HEK293 (cell line): ENCODE measurements around the gene FLACC1.

ENCODE experiments used
- CTCF ChIA-PET: fragments of 350-600 bp; formaldehyde crosslinking; extraction: SDS; loops from one replicate; lab custom pipeline; 2021; ENCODE audit warnings: antibody characterized with exemption; lab: Yijun Ruan, JAX
- POLR2A ChIA-PET: fragments of 300-600 bp; formaldehyde crosslinking; extraction: SDS; loops from one replicate; lab custom pipeline; 2020; ENCODE audit warnings: antibody characterized with exemption, inconsistent platforms; lab: Yijun Ruan, JAX
- H3K27ac ChIP-seq: fragments of 200-500 bp; sonication (Bioruptor generic); 2 replicates; pipeline ENCODE4 v1.5.1; 2014; ENCODE audit warnings: low read depth, low read length, control low read depth, inconsistent platforms; ENCODE audit errors: extremely low read depth
- H3K36me3 ChIP-seq, 2 experiments: fragments of 200-500 bp in 1 of 2; sonication (Bioruptor generic) in 1 of 2; 1 replicate in 1 of 2; 2 replicates in 1 of 2; pipeline ENCODE4 v1.5.1; 2014 to 2017; ENCODE audit warnings: inconsistent platforms in 2 of 2, low read length in 2 of 2; ENCODE audit not compliant: control insufficient read depth in 2 of 2, insufficient read depth in 1 of 2
- H3K4me1 ChIP-seq: fragments of 200-500 bp; sonication (Bioruptor generic); 2 replicates; pipeline ENCODE4 v1.5.1; 2014; ENCODE audit warnings: mild to moderate bottlenecking, low read length, inconsistent platforms; ENCODE audit not compliant: control insufficient read depth, insufficient read depth
- H3K4me3 ChIP-seq: 2 replicates; pipeline ENCODE4 v1.5.1; 2011; ENCODE audit warnings: low read depth, mild to moderate bottlenecking, control low read depth, low read length, moderate library complexity
- H3K9me3 ChIP-seq: fragments of 200-500 bp; sonication (Bioruptor generic); 2 replicates; pipeline ENCODE4 v1.5.1; 2014; ENCODE audit warnings: low read depth, low read length, inconsistent platforms; ENCODE audit not compliant: control insufficient read depth, insufficient read depth
- EGR2 ChIP-seq: fragments of 450-650 bp; formaldehyde crosslinking; IDR thresholded peaks from 2 replicates; pipeline ENCODE4 v1.5.1; 2016; ENCODE audit warnings: low read depth, missing biosample characterization, missing genetic modification characterization
- GLI2 ChIP-seq: fragments of 450-650 bp; formaldehyde crosslinking; IDR thresholded peaks from 2 replicates; pipeline ENCODE4; 2017; ENCODE audit warnings: missing biosample characterization, missing genetic modification characterization, low read depth, borderline replicate concordance
- GLIS2 ChIP-seq: fragments of 450-650 bp; formaldehyde crosslinking; IDR thresholded peaks from 2 replicates; pipeline ENCODE4 v1.5.1; 2016; ENCODE audit warnings: missing biosample characterization, missing genetic modification characterization
- IKZF3 ChIP-seq: fragments of 450-650 bp; IDR thresholded peaks from 2 replicates; pipeline ENCODE4 v1.5.0; 2018; ENCODE audit warnings: missing biosample characterization, mild to moderate bottlenecking, missing genetic modification characterization, moderate library complexity
- PRDM1 ChIP-seq: fragments of 450-650 bp; formaldehyde crosslinking; IDR thresholded peaks from 2 replicates; pipeline ENCODE4; 2016; ENCODE audit warnings: missing biosample characterization, missing genetic modification characterization
- SETDB1 ChIP-seq: IDR thresholded peaks from one replicate; pipeline ENCODE4 v1.6.1; 2017; ENCODE audit warnings: mild to moderate bottlenecking, low read length, moderate library complexity, mixed read lengths; ENCODE audit not compliant: insufficient read length
- ZNF121 ChIP-seq: fragments of 450-650 bp; formaldehyde crosslinking; IDR thresholded peaks from 2 replicates; pipeline ENCODE4 v1.5.1; 2016; ENCODE audit warnings: missing biosample characterization, missing genetic modification characterization
- ZNF2 ChIP-seq: fragments of 450-650 bp; formaldehyde crosslinking; IDR thresholded peaks from 2 replicates; pipeline ENCODE4 v1.5.1; 2016; ENCODE audit warnings: missing biosample characterization, missing genetic modification characterization
- ZNF24 ChIP-seq: fragments of 450-650 bp; formaldehyde crosslinking; IDR thresholded peaks from 2 replicates; pipeline ENCODE4 v1.5.1; 2016; ENCODE audit warnings: missing biosample characterization, missing genetic modification characterization
- ZNF274 ChIP-seq, 2 experiments: fragments of 200-500 bp in 1 of 2; fragments of 450-650 bp in 1 of 2; sonication (Bioruptor generic) in 1 of 2; formaldehyde crosslinking in 1 of 2; IDR thresholded peaks; 2 replicates each; pipeline versions ENCODE4 v1.5.1 to v1.6.1; 2014 to 2016; ENCODE audit warnings: borderline replicate concordance in 1 of 2, inconsistent platforms in 1 of 2, low read length in 1 of 2, missing biosample characterization in 1 of 2, missing genetic modification characterization in 1 of 2
- ZNF350 ChIP-seq: fragments of 450-650 bp; formaldehyde crosslinking; IDR thresholded peaks from 2 replicates; pipeline ENCODE4 v1.5.0; 2017; ENCODE audit warnings: missing biosample characterization, mild to moderate bottlenecking, missing genetic modification characterization
- ZNF354C ChIP-seq: fragments of 450-650 bp; formaldehyde crosslinking; IDR thresholded peaks from 2 replicates; pipeline ENCODE4 v1.5.1; 2016; ENCODE audit warnings: missing biosample characterization, missing genetic modification characterization, low read depth, borderline replicate concordance
- ZNF366 ChIP-seq: fragments of 450-650 bp; formaldehyde crosslinking; conservative IDR thresholded peaks from 2 replicates; pipeline ENCODE4 v1.5.1; 2016; ENCODE audit warnings: missing biosample characterization, missing genetic modification characterization
- ZNF423 ChIP-seq: fragments of 450-650 bp; formaldehyde crosslinking; IDR thresholded peaks from 2 replicates; pipeline ENCODE4 v1.5.1; 2016; ENCODE audit warnings: missing biosample characterization, missing genetic modification characterization
- ZNF501 ChIP-seq: fragments of 450-650 bp; formaldehyde crosslinking; IDR thresholded peaks from 2 replicates; pipeline ENCODE4 v1.5.1; 2016; ENCODE audit warnings: missing biosample characterization, missing genetic modification characterization
- ZNF510 ChIP-seq: fragments of 450-650 bp; formaldehyde crosslinking; IDR thresholded peaks from 2 replicates; pipeline ENCODE4 v1.5.1; 2018; ENCODE audit warnings: mild to moderate bottlenecking, missing genetic modification characterization, missing biosample characterization; ENCODE audit not compliant: insufficient replicate concordance
- ZNF571 ChIP-seq: fragments of 450-650 bp; formaldehyde crosslinking; IDR thresholded peaks from 2 replicates; pipeline ENCODE4 v1.5.0; 2017; ENCODE audit warnings: missing biosample characterization, missing genetic modification characterization
- ZNF610 ChIP-seq: fragments of 450-650 bp; formaldehyde crosslinking; IDR thresholded peaks from 2 replicates; pipeline ENCODE4 v1.5.1; 2016; ENCODE audit warnings: missing biosample characterization, missing genetic modification characterization, borderline replicate concordance
- ZNF624 ChIP-seq: fragments of 450-650 bp; formaldehyde crosslinking; IDR thresholded peaks from 2 replicates; pipeline ENCODE4 v1.5.1; 2017; ENCODE audit warnings: missing biosample characterization, missing genetic modification characterization
- ZNF660 ChIP-seq: fragments of 450-650 bp; IDR thresholded peaks from 2 replicates; pipeline ENCODE4 v1.5.1; 2018; ENCODE audit warnings: missing biosample characterization, mild to moderate bottlenecking, missing genetic modification characterization
- ZNF76 ChIP-seq: fragments of 450-650 bp; formaldehyde crosslinking; IDR thresholded peaks from 2 replicates; pipeline ENCODE4; 2016; ENCODE audit warnings: low read depth, missing biosample characterization, missing genetic modification characterization, borderline replicate concordance
- ZNF776 ChIP-seq: fragments of 450-650 bp; formaldehyde crosslinking; IDR thresholded peaks from 2 replicates; pipeline ENCODE4 v1.5.0; 2017; ENCODE audit warnings: missing biosample characterization, missing genetic modification characterization, borderline replicate concordance
- TF ChIP-seq, protein P1 (sequence below): fragments of 450-650 bp; formaldehyde crosslinking; IDR thresholded peaks from 2 replicates; pipeline ENCODE4 v1.5.1; 2016; ENCODE audit warnings: missing biosample characterization, missing genetic modification characterization, low read depth
- TF ChIP-seq, protein P2 (sequence below): fragments of 450-650 bp; formaldehyde crosslinking; IDR thresholded peaks from 2 replicates; pipeline ENCODE4 v1.5.1; 2016; ENCODE audit warnings: missing biosample characterization, missing genetic modification characterization
- TF ChIP-seq, protein P3 (sequence below): fragments of 450-650 bp; formaldehyde crosslinking; IDR thresholded peaks from 2 replicates; pipeline ENCODE4 v1.5.1; 2016; ENCODE audit warnings: missing biosample characterization, missing genetic modification characterization
- TF ChIP-seq, protein P4 (sequence below): fragments of 450-650 bp; IDR thresholded peaks from 2 replicates; pipeline ENCODE4 v1.5.1; 2018; ENCODE audit warnings: missing biosample characterization, missing genetic modification characterization

FLACC1 gene

DNA sequence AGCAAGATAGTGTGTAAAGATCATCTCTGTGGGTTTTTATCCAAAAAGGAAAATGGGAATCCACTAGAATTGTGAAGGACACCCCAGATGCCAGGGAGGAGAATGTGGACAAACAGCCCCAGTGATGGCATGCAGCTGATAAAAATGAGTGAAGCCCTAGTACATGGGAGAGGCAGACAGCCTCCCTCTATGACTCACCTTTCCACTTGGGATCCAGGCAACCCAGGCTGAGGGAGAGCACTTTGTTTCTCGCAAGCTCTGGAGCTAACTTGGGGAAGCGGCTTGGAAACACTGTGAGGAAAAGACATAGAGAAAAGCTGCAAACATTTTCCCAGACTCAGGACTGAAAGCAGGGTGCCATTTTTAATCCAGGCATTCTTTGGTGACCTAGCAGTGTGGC, 5.3 kb upstream of the FLACC1 start:
- Histone ChIP-seq H3K4me1 (no peaks in the 10 kb centered on the region), H3K27ac (no peak overlapping the region), H3K9me3 (no peaks in the 10 kb centered on the region), H3K36me3 (peaks cover 0 to 3% of the 10 kb centered on the region in 2 experiments; a peak in 1 of 3 replicates), H3K4me3 (no peak overlapping the region)
- POLR2A ChIA-PET: no interaction called here
- TF ChIP-seq ZNF76 (tag by site-specific recombination) (no peak), IKZF3 (tag by site-specific recombination) (no peak), ZNF571 (tag by site-specific recombination) (no peak), EGR2 (tag by site-specific recombination) (no peak), ZNF274 (IDR thresholded peaks at IDR 0.05; ENCODE audit: low read length) (no peak), ZNF274 (tag by site-specific recombination; IDR thresholded peaks at IDR 0.05; ENCODE audit: borderline replicate concordance) (no peak), GLIS2 (tag by site-specific recombination) (no peak), ZNF24 (no peak), GLI2 (tag by site-specific recombination) (no peak), ZNF366 (tag by site-specific recombination) (no peak), ZNF501 (no peak)
- TF ChIP-seq, protein P1, sequence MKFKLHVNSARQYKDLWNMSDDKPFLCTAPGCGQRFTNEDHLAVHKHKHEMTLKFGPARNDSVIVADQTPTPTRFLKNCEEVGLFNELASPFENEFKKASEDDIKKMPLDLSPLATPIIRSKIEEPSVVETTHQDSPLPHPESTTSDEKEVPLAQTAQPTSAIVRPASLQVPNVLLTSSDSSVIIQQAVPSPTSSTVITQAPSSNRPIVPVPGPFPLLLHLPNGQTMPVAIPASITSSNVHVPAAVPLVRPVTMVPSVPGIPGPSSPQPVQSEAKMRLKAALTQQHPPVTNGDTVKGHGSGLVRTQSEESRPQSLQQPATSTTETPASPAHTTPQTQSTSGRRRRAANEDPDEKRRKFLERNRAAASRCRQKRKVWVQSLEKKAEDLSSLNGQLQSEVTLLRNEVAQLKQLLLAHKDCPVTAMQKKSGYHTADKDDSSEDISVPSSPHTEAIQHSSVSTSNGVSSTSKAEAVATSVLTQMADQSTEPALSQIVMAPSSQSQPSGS: no peak
- TF ChIP-seq, protein P2, sequence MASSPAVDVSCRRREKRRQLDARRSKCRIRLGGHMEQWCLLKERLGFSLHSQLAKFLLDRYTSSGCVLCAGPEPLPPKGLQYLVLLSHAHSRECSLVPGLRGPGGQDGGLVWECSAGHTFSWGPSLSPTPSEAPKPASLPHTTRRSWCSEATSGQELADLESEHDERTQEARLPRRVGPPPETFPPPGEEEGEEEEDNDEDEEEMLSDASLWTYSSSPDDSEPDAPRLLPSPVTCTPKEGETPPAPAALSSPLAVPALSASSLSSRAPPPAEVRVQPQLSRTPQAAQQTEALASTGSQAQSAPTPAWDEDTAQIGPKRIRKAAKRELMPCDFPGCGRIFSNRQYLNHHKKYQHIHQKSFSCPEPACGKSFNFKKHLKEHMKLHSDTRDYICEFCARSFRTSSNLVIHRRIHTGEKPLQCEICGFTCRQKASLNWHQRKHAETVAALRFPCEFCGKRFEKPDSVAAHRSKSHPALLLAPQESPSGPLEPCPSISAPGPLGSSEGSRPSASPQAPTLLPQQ (tag by site-specific recombination): no peak
- CTCF ChIA-PET: interaction anchor here (0.6 to 2.8 kb wide), 6 partner anchors 34 to 130 kb away, joined by 3 to 21 read pairs (median 5); no protein-coding TSS in a partner anchor

DNA sequence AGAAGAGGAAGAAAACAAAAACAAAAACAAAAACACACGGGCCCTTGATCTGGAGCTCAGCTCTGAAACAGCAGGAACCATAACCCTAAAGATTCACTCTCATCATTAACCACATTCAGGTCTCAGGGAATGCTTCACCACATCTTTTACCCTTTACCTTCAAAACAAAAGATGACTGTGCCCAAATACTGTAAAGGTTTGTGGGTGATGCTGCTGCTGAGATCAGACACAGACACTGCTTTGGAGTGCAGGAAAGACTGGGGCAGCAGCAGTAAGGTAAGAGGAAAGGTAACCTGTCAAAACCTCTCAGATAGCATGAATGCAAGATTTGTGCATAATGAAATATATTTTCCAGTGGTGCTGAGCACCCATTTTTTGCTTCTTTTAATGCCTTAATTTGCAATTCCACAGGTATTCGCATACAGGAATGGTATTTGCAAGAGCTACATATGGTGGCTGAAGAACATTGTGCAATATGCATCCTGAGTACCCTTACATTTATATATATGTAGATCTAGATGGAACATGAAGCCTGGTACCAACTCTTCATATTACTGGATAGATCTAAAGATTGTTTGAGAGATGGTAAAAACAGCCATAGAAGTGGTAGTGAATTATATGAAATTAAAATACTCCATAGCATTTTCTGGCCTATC, 4.1 kb upstream of the FLACC1 start:
- H3K4me1 ChIP-seq: no peaks in the 10 kb centered on the region
- POLR2A ChIA-PET: no interaction called here
- TF ChIP-seq ZNF510 (tag by site-specific recombination): no peak
- no peak for TF ChIP-seq ZNF776 (tag by site-specific recombination)
- no peak for TF ChIP-seq SETDB1
- TF ChIP-seq, protein P3, sequence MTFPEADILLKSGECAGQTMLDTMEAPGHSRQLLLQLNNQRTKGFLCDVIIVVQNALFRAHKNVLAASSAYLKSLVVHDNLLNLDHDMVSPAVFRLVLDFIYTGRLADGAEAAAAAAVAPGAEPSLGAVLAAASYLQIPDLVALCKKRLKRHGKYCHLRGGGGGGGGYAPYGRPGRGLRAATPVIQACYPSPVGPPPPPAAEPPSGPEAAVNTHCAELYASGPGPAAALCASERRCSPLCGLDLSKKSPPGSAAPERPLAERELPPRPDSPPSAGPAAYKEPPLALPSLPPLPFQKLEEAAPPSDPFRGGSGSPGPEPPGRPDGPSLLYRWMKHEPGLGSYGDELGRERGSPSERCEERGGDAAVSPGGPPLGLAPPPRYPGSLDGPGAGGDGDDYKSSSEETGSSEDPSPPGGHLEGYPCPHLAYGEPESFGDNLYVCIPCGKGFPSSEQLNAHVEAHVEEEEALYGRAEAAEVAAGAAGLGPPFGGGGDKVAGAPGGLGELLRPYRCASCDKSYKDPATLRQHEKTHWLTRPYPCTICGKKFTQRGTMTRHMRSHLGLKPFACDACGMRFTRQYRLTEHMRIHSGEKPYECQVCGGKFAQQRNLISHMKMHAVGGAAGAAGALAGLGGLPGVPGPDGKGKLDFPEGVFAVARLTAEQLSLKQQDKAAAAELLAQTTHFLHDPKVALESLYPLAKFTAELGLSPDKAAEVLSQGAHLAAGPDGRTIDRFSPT (tag by site-specific recombination): no peak
- TF ChIP-seq ZNF121 (tag by site-specific recombination): no peak
- no peak for TF ChIP-seq ZNF660 (tag by site-specific recombination)
- no peak for TF ChIP-seq ZNF610 (tag by site-specific recombination)
- TF ChIP-seq, protein P2 (tag by site-specific recombination): no peak
- TF ChIP-seq ZNF2 (tag by site-specific recombination): no peak
- no peak for TF ChIP-seq PRDM1 (tag by site-specific recombination)
- TF ChIP-seq, protein P4, sequence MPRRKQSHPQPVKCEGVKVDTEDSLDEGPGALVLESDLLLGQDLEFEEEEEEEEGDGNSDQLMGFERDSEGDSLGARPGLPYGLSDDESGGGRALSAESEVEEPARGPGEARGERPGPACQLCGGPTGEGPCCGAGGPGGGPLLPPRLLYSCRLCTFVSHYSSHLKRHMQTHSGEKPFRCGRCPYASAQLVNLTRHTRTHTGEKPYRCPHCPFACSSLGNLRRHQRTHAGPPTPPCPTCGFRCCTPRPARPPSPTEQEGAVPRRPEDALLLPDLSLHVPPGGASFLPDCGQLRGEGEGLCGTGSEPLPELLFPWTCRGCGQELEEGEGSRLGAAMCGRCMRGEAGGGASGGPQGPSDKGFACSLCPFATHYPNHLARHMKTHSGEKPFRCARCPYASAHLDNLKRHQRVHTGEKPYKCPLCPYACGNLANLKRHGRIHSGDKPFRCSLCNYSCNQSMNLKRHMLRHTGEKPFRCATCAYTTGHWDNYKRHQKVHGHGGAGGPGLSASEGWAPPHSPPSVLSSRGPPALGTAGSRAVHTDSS (tag by site-specific recombination): no peak
- TF ChIP-seq ZNF624 (tag by site-specific recombination): no peak
- no peak for TF ChIP-seq ZNF354C (tag by site-specific recombination)
- TF ChIP-seq ZNF350 (tag by site-specific recombination): no peak
- TF ChIP-seq ZNF423 (tag by site-specific recombination): no peak

More for the DNA sequence above, 4.1 kb upstream of the FLACC1 start:
- Histone ChIP-seq H3K36me3 (peaks cover 0 to 3% of the 10 kb centered on the region in 2 experiments; a peak in 1 of 3 replicates), H3K9me3 (no peaks in the 10 kb centered on the region), H3K4me3 (no peak overlapping the region), H3K27ac (no peak overlapping the region)
- CTCF ChIA-PET: no interaction called here
